UCSD-AML1 (cell line): ENCODE data around the gene PIK3C2B.

Experiments used
- DNase-seq: peaks from one replicate; lab custom pipeline; 2025; ENCODE audit not compliant: unreplicated experiment; lab: John Stamatoyannopoulos, UW

Gene PIK3C2B

DNA sequence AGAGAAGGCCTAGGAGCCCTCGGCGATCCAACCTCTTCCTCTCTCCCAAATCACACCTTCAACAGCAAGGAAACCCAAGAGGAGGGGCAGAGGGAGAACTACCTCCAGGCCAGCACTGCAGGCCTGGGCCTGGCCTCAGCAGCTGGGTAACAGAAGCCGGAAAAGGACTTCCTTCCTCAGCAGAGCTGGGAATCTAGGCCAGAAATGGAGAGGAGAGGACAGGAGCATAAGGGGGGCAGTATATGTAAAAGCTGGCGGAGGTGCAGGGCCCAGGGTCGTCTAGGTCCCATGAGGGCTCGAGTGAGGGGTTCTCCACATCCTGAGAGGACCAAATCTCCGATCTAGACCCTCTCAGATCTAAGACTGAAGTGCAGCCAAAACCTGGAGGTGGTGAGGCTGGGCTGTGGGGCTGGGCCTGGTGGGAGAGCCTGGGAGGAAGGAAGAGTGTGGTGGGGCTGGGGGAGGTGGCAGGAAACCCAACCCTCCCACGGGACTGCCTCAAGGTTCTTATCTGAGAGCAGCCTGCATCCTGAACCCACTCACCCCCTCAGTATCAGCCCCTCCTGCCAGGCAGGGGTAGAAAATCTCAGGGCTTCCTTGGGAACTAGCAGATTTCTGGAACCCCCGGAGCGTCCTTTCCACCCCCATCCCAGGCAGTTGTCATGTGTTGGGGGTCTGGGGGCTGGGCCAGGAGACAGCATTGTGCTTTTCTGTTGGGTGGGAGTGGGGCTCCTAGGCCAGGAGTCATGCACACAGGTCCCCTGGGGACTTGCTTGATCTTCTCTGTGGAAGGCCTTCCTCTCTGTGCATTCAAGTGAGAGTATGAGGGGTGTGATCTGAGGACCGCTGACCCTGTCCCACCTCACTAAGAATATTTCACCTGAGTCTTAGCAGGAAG is 33.0 kb downstream of the PIK3C2B start:
- DNase-seq: peak; percentile 93

DNA sequence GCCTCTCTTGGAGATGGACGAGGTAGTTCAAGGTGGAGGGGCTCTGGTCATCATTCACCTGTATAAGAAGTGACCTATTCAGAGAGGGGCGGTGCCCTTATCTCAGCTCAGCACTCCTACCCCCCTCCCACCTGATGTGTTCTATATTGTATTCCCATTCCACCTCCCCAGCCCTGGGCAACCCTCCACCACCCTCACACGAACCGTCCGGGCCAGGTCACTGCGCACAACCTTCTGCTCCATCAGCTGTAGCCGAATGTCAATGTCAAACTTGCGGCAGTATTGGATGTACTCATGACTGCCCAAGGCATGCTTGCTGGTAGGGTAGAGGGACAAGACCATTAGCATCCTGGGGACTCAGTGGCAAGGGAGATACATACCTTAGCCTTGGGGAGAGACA is 34.3 kb downstream of the PIK3C2B start:
- no peak for DNase-seq

GRCh38 chr1:204459706-204460105 is 34.9 kb downstream of the PIK3C2B start:
- DNase-seq: peak; percentile 40

- no peak for DNase-seq
These were observed 36.9 kb downstream of the PIK3C2B start for GRCh38 chr1:204457666-204458065.

DNA sequence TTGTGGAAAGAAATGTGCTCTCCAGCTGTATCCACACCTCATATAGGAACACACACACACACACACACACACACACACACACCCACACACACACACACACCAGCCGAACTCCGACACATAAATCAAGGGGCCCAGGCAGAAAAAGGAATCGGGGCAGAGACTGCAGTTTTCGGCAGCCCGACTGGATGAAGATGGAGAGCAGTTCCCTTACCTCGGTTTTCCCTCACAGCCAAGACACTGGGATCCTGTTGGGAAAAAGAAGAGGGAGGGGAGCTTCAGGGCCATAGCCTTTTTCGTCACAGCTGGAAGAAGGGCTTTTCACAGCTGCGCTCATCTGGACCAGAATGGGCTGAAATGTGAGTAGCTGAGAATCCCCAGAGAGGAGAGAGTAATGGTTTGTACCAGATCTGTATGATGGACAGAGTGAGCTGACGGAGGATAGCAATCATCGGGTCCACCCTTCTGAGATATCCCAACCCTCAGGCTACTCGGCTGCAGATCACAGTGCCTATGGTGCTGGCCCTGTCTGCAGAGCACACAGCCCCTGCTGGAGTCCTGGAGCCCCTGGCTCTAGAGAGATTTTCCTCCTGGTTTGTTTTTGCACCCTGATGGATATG is 37.7 kb downstream of the PIK3C2B start:
- no peak for DNase-seq

DNA sequence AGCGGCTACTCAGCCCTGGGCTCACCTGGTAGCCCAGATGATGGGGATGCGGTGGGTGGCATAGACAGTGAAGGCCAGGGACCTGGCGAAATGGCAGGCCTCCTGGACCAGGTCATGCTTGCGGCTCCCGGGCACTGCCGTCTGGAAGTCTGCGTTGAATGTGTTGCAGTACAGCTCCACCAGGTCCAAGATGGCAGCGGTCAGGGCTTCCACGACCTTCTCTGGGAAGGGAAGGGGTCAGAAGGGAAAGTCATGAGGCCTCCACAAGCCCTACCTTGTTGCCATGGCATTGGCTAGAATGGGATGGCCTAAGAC is 38.8 kb downstream of the PIK3C2B start:
- no peak for DNase-seq

DNA sequence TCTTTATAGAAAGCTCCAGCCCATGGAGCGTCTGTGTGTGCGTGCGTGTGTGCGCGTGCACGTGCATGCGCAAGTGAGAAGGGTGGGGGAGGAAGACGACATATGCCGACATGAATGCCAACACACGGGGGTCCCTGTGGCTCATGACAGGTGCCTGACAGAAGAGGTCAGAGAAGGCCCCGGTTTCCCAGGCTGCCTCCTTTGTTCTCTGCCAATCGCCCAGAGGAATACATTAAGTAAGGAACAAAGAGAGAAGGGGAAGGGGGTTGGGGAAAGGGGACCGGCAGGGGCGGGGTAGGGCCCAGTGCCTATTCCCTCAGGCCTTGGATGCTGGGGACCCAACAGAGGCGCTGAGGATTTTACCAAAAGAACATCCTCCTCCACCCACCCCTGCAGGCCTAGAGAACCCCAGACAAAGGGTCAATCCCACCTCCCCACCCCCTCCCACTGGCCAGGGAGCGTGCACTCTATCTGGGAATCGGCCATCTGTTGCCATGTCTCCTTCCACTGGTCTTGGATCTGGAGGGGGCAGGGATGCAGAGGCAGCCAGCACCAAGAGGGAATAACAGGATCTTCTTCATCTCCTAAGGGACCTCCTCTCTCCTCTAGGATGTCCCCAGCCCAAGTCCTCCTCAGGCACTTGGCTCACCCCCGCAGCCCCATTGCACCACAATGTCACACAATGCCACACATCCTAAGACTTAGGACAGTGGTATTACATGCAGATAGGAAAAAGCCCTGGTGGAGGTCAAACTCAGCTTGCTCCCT is 39.4 kb downstream of the PIK3C2B start:
- DNase-seq: no peak

DNA sequence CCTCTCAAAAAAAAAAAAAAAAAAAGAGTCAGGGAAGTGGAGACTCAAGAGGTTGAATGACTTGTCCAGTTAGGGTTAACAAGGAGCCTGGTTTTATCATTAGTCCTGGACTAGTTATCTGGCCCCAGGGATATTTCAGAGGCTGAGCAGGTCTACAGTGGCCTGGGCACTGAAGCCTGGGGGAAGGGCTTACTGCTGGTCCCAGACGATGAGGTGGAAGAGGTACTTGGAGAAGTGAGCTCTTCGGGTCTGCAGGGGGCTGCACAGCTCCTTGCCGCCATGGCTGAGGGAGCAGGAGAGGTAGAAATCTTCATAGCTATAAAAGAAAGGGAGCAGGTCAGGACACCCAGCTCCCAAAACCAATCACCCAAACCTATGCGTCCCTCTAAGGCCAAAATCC is 40.1 kb downstream of the PIK3C2B start:
- DNase-seq: no peak

DNA sequence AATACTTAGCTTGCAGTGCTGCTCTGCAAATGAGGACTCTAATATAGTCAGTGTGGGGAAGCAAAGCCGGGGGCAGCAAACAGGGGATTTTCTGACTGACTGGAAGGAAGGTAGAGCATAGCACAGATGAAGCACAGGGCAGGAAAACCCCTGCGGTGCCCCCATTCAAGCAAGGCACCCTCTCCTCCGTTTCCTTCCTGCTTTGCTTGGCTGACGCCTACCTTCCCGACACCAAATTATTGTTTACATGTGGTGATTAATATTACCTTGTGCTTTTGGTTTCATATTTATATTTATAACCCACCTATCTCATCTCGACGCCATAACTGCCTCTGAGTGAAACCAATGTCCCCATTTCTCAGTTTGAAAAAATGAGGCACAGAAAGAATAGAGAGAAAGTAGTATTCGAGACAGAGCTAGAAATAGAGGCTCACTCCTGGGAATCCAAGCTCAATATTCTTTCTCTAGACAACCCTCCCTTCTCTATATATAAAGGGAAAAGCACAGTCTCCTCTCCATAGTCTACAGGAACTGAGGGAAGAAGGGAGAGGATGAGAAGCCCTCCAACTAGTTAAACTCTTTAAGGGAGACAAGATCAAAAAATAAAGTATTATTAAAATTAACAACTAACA is 41.3 kb downstream of the PIK3C2B start:
- peak; percentile 24 for DNase-seq

DNA sequence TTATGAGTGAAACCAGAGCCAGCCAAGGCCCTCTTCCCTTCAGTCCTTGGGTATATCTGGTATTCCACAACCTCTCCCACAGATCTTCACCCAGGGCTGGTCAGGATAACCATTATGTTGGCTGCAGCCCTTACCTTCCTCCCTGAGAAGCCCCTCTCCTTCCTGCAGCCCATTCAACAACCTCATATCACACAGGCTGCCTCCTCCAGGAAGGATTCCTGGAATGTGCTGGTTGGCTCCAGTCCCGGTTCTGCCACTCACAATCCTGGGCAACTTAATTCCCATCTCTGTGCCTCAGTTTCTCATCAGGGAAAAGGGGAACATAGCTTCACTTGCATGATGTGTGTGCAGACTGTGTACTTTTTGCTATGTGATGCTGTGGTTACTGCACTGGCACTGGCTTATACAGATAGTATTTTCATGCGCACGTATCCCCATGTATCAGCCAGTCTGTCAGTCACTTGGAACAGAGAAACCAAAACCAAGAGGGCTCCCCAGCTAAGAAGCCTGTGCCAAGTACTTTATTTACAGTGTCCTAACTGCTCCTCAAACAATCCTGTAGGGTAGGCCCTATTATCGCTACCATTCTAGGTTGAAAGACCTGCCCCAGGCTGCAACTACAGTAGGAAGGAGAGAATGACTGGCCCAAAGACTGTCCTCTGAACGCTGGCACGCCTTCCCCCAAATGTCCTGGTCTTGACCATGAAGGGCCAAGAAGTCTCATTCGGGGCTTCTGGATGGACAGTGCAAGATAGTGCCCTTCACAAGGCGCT is 43.1 kb downstream of the PIK3C2B start:
- no peak for DNase-seq

DNA sequence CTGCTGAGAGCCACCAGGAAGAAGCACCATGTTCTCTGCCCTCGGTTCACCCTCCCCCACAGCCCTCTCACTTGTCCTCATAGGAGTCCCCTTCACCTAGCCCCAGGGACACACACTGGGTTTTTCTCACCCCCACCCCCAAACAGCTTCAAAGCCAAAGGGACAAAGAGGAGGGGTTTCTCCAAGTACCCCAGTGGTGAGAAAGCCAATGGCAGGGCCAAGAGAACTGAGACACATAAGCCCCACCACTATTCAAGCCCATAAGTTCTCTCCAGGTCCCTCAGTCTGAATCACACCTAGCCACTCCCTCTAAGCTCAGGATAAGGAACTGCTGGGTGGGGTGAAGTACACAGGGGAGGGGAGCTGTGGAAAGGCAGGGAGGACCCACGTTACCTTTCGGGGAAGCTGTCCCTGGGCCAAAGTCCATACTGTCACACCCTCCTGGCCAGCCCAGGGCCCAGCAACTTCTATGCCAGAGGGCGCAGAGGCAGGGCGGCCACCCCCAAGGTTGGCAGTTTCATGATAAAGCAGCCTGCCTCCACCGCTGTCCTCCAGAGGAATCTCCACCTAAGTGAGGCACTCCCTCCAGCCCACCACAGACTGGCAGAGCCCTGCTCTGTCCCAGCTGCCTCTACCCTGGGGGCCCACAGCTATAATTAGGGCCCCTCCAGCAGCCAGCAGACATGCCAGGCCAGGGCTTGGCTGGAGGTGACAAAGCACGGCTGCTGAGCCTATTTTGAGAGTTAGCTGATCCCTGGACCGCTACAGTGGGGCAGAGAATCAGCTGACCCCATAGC is 43.9 kb downstream of the PIK3C2B start:
- no peak for DNase-seq

GRCh38 chr1:204449678-204450280 is 44.8 kb downstream of the PIK3C2B start:
- DNase-seq: no peak

- DNase-seq: no peak
These were observed 45.5 kb downstream of the PIK3C2B start for GRCh38 chr1:204448991-204449677.

DNA sequence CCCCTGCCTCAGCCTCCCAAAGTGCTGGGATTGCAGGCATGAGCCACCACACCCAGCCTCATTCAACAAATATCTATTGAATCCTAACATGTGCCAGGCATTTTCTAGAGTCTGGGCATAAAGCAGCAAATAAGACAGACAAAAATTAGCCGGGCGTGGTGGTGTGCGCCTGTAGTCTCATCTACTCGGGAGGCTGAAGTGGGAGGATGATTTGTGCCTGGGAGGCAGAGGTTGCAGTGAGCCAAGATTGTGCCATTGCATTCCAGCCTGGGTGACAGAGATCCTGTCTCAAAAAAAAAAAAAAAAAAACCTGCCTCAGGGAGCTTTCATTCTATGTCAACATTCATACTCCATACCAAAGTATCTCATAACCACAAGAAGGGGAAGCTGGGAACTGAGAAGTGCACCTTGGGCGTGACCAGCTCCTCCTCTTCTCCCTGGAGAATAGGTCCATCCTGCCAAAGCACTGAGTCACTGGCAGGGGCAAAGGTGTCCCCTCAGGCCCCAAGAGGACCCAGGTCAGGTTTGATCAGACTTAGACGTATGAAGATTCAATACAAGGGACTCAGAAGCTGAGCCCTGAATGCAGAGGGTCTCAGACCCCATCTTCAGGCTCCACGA is 46.2 kb downstream of the PIK3C2B start:
- DNase-seq: peak; percentile 26

GRCh38 chr1:204447736-204448135 is 46.9 kb downstream of the PIK3C2B start:
- DNase-seq: no peak

- no peak for DNase-seq
These were observed 47.4 kb downstream of the PIK3C2B start for GRCh38 chr1:204447190-204447589.

DNA sequence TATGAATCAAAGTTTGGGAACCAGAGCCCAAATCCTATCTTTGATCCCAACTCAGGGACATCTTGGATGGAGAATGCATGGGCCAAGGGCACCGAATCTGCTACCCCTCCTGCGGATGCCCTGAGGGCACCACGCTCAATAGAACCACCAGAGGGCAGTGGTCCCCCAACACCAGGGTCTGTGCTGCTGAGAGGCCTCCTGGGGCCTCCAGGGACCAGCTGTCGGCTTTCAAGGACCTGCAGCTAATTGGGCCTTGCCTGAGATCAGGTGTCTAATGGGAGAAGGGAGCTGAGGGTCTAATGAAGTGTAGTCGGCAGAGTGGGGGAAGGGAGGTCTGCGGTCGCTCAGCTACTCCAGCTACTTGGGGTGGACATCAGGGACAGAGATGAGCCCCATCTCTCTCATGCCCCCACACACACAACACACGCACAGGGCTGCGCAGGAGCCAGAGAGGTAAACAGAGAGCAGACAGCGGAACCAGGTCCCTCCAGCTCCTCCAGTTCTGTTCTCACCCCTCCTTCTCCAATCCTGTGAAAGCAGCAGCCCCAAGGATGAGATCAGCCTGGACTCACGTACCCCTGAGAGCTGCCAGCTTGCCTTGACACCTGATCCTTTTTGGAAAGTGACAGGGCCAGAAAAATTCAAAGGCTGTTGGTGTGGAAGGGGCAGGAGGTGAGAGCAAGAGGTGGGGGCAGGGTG is 48.0 kb downstream of the PIK3C2B start:
- DNase-seq: peak; percentile 77

- DNase-seq: peak; percentile 76
These were observed 48.7 kb downstream of the PIK3C2B start for GRCh38 chr1:204445860-204446412.
